HL-60 (cell line): ENCODE results near the gene ADAD1.

Source experiments
- POLR2AphosphoS5 ChIP-seq: IDR thresholded peaks from 2 replicates; pipeline ENCODE4 v1.6.1; 2012; ENCODE audit warnings: low read depth
- TF ChIP-seq, protein P1 (sequence below): IDR thresholded peaks from one replicate; pipeline ENCODE4 v1.5.1; 2011; ENCODE audit warnings: low read length, control low read depth, inconsistent platforms; ENCODE audit not compliant: insufficient read depth
- TF ChIP-seq, protein P2 (sequence below): IDR thresholded peaks from 2 replicates; pipeline ENCODE4 v1.6.1; 2012; ENCODE audit warnings: low read depth; ENCODE audit not compliant: insufficient replicate concordance

DNA sequence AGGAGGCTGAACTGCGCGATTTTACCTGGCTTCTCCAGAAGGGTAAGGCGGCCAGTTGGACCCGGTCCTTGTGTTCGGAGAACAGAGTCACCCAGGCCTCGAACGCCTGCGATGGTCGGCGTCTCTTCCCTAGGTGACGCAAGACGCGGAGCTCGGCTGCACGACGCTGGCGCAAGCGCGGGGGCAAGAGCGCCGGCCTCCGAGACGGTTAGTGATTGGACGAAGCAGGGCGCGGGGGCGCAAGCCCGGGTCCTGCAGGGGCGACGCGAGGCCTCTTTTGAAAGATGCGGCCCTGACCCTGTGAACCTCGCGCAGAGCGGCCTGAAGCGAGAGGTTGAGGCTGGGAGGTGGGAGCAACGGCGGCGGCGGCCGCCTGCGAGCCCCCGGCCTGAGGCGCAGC is 428 bp downstream of the ADAD1 start:
- TF ChIP-seq, protein P1, sequence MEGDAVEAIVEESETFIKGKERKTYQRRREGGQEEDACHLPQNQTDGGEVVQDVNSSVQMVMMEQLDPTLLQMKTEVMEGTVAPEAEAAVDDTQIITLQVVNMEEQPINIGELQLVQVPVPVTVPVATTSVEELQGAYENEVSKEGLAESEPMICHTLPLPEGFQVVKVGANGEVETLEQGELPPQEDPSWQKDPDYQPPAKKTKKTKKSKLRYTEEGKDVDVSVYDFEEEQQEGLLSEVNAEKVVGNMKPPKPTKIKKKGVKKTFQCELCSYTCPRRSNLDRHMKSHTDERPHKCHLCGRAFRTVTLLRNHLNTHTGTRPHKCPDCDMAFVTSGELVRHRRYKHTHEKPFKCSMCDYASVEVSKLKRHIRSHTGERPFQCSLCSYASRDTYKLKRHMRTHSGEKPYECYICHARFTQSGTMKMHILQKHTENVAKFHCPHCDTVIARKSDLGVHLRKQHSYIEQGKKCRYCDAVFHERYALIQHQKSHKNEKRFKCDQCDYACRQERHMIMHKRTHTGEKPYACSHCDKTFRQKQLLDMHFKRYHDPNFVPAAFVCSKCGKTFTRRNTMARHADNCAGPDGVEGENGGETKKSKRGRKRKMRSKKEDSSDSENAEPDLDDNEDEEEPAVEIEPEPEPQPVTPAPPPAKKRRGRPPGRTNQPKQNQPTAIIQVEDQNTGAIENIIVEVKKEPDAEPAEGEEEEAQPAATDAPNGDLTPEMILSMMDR: no peak
- TF ChIP-seq, protein P2, sequence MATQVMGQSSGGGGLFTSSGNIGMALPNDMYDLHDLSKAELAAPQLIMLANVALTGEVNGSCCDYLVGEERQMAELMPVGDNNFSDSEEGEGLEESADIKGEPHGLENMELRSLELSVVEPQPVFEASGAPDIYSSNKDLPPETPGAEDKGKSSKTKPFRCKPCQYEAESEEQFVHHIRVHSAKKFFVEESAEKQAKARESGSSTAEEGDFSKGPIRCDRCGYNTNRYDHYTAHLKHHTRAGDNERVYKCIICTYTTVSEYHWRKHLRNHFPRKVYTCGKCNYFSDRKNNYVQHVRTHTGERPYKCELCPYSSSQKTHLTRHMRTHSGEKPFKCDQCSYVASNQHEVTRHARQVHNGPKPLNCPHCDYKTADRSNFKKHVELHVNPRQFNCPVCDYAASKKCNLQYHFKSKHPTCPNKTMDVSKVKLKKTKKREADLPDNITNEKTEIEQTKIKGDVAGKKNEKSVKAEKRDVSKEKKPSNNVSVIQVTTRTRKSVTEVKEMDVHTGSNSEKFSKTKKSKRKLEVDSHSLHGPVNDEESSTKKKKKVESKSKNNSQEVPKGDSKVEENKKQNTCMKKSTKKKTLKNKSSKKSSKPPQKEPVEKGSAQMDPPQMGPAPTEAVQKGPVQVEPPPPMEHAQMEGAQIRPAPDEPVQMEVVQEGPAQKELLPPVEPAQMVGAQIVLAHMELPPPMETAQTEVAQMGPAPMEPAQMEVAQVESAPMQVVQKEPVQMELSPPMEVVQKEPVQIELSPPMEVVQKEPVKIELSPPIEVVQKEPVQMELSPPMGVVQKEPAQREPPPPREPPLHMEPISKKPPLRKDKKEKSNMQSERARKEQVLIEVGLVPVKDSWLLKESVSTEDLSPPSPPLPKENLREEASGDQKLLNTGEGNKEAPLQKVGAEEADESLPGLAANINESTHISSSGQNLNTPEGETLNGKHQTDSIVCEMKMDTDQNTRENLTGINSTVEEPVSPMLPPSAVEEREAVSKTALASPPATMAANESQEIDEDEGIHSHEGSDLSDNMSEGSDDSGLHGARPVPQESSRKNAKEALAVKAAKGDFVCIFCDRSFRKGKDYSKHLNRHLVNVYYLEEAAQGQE: no peak
- no peak for TF ChIP-seq POLR2AphosphoS5
